ENCODE measurements around the gene ZFP62.

Gene ZFP62

DNA sequence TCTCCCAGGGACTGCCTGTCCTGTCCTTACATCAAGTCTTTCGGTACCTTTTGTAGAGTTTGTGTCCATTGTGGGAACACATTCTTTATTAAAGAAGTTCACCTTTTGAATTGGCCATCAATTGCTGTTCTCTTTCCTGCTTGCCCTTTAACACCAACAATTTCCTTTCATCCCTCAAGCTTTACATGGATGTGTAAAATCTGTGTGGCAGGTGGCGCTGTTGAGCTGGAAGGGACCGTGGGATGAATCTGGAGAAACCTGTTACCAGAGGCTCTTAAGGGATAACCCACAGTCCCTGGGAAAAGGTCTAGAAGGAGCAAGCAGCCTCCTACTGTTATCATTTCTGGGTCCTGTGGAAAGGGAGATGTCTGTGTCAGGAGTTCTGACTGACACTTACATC, 7.9 kb upstream of the ZFP62 start:
- peak; percentile 81 to 91 (median 90) for DNase-seq

GRCh38 chr5:180866985-180867384, 5.9 kb upstream of the ZFP62 start:
- no peak for DNase-seq

- DNase-seq = no peak
Observed at GRCh38 chr5:180865981-180866695, 5.1 kb upstream of the ZFP62 start.

DNA sequence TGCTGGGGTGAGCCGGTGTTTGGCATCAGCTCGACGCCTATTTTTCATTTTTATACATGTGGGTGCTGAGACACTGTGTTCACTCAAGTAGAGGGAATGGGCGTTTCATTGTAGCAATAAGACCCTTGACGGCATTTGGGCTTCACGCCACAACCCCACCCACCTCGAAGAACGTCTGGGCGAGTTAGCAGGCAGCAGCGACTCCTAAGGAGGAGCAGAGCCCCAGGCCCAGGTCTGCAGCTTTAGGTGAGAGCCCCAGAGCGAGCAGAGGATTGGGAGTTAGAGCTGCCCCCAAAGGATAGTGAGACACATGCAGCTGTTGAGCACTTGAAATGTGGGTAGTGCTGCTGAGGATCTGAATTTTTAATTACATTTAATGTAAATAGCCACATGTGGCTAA, 1.6 kb upstream of the ZFP62 start:
- no peak for DNase-seq

- peak in 3 of 4 experiments; percentile 21 to 55 (median 41) for DNase-seq
Observed at GRCh38 chr5:180860273-180860886, 696 bp downstream of the ZFP62 start.

- no peak for DNase-seq
Observed at GRCh38 chr5:180858586-180858985, 2.5 kb downstream of the ZFP62 start.

DNA sequence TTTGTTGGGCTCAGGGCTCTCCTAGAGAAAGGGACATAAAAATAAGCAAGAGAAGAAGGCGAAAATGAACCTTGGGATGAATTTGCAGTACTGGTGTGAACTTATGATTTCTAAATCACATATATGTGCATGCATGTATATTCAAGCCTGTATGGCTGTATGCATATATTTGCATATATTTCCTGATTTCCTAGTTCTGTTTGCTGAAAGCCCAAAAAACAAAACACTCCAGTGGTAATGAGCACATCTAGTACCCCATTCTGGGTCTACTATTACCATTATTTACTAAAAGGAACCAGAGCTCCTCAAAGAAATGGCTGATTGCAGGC, 7.3 kb downstream of the ZFP62 start:
- DNase-seq = no peak

GRCh38 chr5:180853121-180853847, 7.8 kb downstream of the ZFP62 start:
- no peak for DNase-seq

- DNase-seq = no peak
Observed at GRCh38 chr5:180852495-180852894, 8.6 kb downstream of the ZFP62 start.

DNA sequence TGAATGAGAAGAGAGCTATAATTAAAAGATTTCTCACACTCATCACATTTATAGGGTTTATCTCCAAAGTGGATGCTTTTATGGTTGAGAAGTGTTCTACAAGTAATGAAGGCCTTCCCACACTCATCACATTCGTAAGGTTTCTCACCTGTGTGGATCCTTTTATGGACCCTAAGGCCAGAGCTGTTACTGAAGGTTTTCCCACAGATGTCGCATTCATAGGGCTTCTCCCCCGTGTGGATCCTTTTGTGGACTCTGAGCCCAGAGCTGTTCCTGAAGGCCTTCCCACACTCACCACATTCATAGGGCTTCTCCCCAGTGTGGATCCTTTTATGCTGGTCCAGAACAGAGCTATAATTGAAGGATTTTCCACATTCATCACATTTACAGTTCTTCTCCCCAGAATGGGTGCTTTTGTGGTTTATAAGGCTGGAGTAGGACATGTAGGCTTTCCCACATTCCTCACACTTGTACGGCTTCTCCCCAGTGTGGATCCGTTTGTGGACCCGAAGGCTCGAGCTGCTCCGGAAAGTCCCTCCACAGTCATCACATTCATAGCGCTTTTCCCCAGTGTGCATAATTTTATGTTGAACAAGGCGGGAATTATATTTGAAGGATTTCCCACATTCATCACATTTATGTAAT, 10.5 kb downstream of the ZFP62 start:
- no peak for DNase-seq

GRCh38 chr5:180849827-180850226, 11.2 kb downstream of the ZFP62 start:
- no peak for DNase-seq

DNA sequence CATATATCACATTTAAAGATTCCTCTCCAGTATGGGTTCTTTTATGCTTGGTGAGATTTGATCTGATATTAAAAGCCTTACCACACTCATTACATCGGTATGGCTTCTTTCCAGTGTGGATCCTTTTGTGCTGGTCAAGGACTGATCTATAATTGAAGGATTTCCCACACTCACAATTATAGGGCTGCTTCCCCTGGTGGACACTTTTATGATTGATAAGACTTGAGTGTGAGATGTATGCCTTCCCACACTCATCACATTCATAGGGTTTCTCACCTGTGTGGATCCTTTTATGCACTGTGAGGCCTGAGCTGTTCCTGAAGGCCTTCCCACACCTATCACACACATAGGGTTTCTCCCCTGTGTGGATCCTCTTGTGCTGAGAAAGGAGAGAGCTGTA, 12.2 kb downstream of the ZFP62 start:
- DNase-seq = no peak

- no peak for DNase-seq
Observed at GRCh38 chr5:180848265-180848664, 12.8 kb downstream of the ZFP62 start.

- DNase-seq = no peak
Observed at GRCh38 chr5:180847026-180847425, 14.1 kb downstream of the ZFP62 start.

DNA sequence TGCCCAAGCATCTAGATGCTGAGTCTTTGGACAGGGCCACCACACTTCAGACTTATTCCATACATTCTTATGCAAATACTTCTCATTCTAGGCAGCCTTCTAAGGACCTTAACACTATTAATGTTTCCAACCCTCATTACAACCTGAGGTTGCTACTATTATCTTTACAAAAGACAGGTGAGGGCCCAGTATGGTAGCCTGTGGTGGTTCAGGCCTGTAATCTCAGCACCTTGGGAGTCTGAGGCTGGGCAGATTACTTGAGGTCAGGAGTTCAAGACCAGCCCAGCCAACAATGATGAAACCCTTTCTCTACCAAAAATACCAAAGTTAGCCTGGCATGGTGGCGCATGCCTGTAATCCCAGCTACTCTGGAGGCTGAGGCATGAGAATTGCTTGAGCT, 16.2 kb downstream of the ZFP62 start:
- no peak for DNase-seq

DNA sequence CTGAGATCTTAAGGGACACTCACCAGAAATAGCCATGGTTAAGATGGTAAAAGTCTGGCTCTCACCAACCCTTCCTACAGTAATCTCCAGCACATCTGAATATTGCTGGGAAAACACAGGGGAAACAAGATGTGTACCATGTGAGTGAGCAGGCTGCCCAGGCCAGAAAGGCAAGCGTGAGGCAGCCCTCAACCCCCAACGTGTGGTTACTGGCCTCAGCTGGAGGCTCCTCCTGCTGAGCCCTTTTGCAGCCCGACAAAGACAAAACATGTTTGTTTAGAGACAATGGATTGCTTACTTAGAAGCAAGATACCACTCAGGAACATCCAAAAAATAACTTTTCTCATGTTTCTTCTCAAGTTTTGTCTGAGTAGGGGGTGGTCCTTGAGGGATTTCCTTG, 16.6 kb downstream of the ZFP62 start:
- DNase-seq = no peak

- no peak for DNase-seq
Observed at GRCh38 chr5:180839935-180840334, 21.1 kb downstream of the ZFP62 start.

DNA sequence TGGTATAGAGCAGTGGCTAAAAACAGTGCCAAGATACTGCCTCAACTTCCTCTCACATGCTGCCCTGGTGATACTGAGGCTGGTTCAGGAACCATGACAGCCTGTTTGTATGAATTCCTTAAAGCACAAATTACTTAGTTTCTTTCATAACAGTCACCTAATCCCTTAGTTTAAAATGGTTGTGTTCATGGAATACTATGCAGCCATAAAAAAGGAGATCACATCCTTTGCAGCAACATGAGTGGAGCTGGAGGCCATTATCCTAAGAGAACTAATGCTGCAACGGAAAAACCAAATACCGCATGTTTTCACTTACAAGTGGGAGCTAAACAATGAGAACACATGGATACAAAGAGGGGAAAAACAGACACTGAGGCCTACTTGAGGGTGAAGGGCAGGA, 21.8 kb downstream of the ZFP62 start:
- DNase-seq = no peak

- DNase-seq = no peak
Observed at GRCh38 chr5:180837478-180837877, 23.6 kb downstream of the ZFP62 start.

- peak in 1 of 4 experiments; percentile 24 for DNase-seq
Observed at GRCh38 chr5:180832638-180833068, 28.4 kb downstream of the ZFP62 start.

DNA sequence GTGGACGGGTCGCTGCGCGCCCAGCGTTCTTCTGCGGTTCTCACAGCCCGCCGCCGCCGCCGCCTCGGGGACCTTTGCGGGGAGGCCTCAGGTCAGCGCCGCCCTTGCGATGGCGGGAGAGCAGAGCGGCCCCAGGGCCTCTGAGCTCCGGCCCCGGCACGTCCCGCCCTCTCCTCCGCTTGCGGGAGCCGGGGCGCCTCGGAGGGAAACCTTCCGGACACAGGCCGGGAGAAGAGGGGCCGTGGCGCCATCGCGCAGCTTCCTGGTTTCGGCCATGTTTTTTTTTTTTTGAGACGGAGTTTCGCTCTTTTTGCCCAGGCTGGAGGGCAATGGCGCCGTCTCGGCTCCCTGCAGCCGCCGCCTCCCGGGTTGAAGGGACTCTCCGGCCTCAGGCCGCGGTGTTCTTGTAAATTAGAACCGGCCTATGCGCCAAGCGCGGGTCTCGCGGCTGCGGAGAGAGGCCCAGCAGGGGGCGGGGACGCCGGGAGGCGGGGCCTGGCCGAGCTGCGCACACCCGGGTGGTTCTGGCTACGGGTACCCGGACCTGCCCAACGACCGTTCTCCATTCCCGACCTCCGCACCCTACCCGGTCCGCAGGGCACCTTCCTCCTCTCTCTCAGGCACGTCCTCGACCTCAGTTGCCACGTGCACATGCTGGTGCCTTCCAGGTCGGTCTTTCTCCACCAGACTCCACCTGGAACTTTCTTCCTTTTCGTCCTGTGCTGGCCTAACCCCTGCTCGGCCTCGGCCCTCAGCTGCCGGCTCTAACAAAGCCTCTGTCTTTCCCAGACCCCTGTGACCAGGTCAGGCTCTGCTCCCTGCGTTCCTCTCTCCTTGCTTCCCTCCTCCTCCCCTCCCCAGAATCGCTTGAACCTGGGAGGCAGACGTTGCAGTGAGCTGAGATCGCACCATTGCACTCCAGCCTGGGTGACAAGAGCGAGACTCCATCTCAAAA, 29.7 kb downstream of the ZFP62 start:
- peak; percentile 82 to 94 (median 88) for DNase-seq
